ENCODE results near the gene LILRA6.
"Not testable (repeated sequence)": the region's sequence is repeated elsewhere in the genome, so short reads cannot be mapped to it uniquely, and the experiment has no call there.

The LILRA6 gene

GRCh38 chr19:54211235-54211634 lies 31.4 kb downstream of the LILRA6 start:
- Histone ChIP-seq H3K9me3 (ENCODE audit: control insufficient read depth, insufficient read depth, low read length) (no peaks in the 10 kb centered on the region), H3K9ac (ENCODE audit: low read depth, low read length) (no peak overlapping the region), H3K36me3 (ENCODE audit: insufficient read depth, low read length) (peaks cover 14% of the 10 kb centered on the region), H3K4me1 (ENCODE audit: insufficient read depth, low read length) (no peaks in the 10 kb centered on the region; the same call in none of the 2 replicates)

GRCh38 chr19:54209811-54210494 lies 32.6 kb downstream of the LILRA6 start:
- H3K4me1 ChIP-seq (ENCODE audit: insufficient read depth, low read length): no peaks in the 10 kb centered on the region; the same call in none of the 2 replicates
- H3K9ac ChIP-seq (ENCODE audit: low read depth, low read length): no peak overlapping the region
- peaks cover 22% of the 10 kb centered on the region for H3K36me3 ChIP-seq (ENCODE audit: insufficient read depth, low read length)
- no peaks in the 10 kb centered on the region for H3K9me3 ChIP-seq (ENCODE audit: control insufficient read depth, insufficient read depth, low read length)

DNA sequence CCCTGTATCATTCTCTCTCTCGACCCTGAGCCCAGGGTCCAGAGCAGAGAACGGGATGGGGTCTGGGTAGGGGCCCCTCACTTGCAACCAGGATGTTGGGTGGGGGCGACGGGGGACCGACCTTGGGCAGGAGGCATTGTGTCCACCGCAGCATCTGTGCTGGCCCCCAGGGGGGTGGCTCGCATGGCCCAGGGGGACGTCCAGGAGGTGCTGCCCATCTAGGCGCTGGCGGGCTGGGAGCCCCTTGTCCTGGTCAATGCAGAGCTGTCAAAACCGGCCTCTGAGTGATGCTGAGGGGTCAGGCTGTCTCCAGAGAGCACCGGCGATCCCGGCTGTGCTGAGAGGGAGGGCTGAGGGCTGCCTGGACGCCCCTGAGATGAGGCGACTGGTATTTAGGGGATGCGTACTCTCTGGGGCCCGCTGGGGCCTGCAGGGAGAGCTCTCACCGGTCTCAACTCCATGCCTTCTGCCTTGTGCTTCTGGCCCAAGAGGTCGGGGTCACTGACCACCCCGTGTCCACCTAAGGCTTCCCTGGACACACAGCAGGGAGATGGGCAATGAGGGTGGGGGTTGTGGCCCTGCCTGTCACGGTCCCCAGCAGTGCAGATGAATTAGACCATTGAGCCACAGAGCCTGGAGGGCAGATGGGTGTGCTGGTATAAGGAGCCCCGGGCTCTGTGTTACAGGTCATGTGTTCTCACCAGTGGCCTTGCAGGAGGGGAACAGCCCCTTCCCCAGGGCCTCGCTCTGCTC lies 33.4 kb downstream of the LILRA6 start:
- H3K36me3 ChIP-seq (ENCODE audit: insufficient read depth, low read length): peaks cover 30% of the 10 kb centered on the region
- H3K9me3 ChIP-seq (ENCODE audit: control insufficient read depth, insufficient read depth, low read length): no peaks in the 10 kb centered on the region
- no peaks in the 10 kb centered on the region; the same call in none of the 2 replicates for H3K4me1 ChIP-seq (ENCODE audit: insufficient read depth, low read length)
- no peak overlapping the region for H3K9ac ChIP-seq (ENCODE audit: low read depth, low read length)

DNA sequence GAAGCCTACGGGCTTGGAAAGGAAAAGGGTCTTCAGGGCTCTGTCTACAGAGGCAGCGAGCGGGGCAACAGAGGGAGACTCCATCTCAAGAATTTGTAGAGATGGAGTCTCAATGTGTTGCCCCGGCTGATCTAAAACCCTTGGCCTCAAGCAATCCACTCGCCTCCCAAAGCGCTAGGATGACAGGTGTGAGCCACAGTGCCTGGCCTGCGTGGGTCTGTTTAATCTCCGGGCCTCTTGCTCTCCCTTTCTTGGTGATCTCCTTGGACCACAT lies 33.9 kb downstream of the LILRA6 start:
- Histone ChIP-seq H3K9ac (ENCODE audit: low read depth, low read length) (no peak overlapping the region), H3K36me3 (ENCODE audit: insufficient read depth, low read length) (peaks cover 30% of the 10 kb centered on the region), H3K4me1 (ENCODE audit: insufficient read depth, low read length) (no peaks in the 10 kb centered on the region; the same call in none of the 2 replicates), H3K9me3 (ENCODE audit: control insufficient read depth, insufficient read depth, low read length) (no peaks in the 10 kb centered on the region)

GRCh38 chr19:54207983-54208783 lies 34.4 kb downstream of the LILRA6 start:
- Histone ChIP-seq H3K4me1 (ENCODE audit: insufficient read depth, low read length) (peaks cover 3% of the 10 kb centered on the region), H3K9me3 (ENCODE audit: control insufficient read depth, insufficient read depth, low read length) (no peaks in the 10 kb centered on the region), H3K36me3 (ENCODE audit: insufficient read depth, low read length) (peaks cover 34% of the 10 kb centered on the region), H3K9ac (ENCODE audit: low read depth, low read length) (no peak overlapping the region)

DNA sequence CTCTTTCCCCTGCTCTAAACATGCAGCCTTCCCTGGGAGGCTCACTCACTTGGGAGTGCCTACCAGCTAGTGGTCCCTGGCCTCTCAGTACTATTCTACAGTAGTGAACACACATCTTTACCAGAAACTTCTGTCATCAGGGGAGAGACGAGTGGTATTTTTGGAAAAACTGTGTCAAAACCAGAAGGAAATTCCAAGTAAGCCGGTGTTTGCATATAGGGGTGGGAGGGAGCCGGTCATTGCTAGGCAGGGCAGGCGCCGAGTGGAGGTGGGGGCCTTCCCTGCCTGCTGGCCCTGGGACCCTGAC lies 35.0 kb downstream of the LILRA6 start:
- Histone ChIP-seq H3K9me3 (ENCODE audit: control insufficient read depth, insufficient read depth, low read length) (no peaks in the 10 kb centered on the region), H3K36me3 (ENCODE audit: insufficient read depth, low read length) (peaks cover 39% of the 10 kb centered on the region), H3K9ac (ENCODE audit: low read depth, low read length) (no peak overlapping the region), H3K4me1 (ENCODE audit: insufficient read depth, low read length) (peaks cover 8% of the 10 kb centered on the region)

GRCh38 chr19:54207193-54207592 lies 35.4 kb downstream of the LILRA6 start:
- H3K9me3 ChIP-seq (ENCODE audit: control insufficient read depth, insufficient read depth, low read length); H3K9ac ChIP-seq (ENCODE audit: low read depth, low read length): not testable (repeated sequence)
- Histone ChIP-seq H3K4me1 (ENCODE audit: insufficient read depth, low read length) (peaks cover 13% of the 10 kb centered on the region), H3K36me3 (ENCODE audit: insufficient read depth, low read length) (peaks cover 44% of the 10 kb centered on the region)

GRCh38 chr19:54206831-54207177 lies 35.8 kb downstream of the LILRA6 start:
- Histone ChIP-seq H3K9ac (ENCODE audit: low read depth, low read length) (no peak overlapping the region), H3K36me3 (ENCODE audit: insufficient read depth, low read length) (peaks cover 45% of the 10 kb centered on the region), H3K4me1 (ENCODE audit: insufficient read depth, low read length) (peaks cover 15% of the 10 kb centered on the region), H3K9me3 (ENCODE audit: control insufficient read depth, insufficient read depth, low read length) (no peaks in the 10 kb centered on the region)

- Histone ChIP-seq H3K9ac (ENCODE audit: low read depth, low read length) (no peak overlapping the region), H3K36me3 (ENCODE audit: insufficient read depth, low read length) (peaks cover 49% of the 10 kb centered on the region), H3K9me3 (ENCODE audit: control insufficient read depth, insufficient read depth, low read length) (no peaks in the 10 kb centered on the region), H3K4me1 (ENCODE audit: insufficient read depth, low read length) (peaks cover 15% of the 10 kb centered on the region)
These were observed 36.4 kb downstream of the LILRA6 start for GRCh38 chr19:54206030-54206830.

DNA sequence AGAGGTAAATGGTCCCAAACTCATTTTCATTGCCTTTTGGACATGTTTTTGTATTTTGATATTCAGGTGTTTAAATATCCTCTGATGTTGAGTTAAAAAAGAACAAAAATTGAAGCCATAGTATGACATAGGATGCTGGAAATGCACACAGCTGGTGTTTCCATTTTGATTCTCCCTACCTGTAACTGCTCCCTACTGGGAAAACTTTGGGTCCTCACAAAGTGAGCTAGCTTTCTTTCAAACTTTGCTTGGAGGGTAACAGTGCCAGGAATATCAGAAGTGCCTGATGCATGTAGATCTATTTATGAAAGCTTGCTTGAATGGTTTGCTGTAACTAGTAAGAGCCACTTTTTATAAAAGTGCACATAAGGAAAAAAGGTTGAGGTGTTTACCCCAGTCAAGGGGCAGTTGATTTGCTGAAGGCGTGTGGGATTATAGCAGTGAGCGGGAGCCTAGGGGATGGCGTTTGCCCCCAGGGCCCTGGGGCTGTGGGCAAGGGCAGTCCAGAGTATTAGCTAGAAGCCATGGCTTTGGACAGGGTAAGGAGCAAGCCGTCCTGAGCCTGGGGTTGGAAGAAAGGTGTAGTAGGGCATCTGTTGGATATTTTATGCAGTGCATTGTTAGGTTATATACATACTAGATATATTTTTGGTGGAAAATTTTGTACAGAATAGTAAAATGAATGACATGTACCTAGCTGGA lies 37.7 kb downstream of the LILRA6 start:
- peaks cover 15% of the 10 kb centered on the region for H3K4me1 ChIP-seq (ENCODE audit: insufficient read depth, low read length)

DNA sequence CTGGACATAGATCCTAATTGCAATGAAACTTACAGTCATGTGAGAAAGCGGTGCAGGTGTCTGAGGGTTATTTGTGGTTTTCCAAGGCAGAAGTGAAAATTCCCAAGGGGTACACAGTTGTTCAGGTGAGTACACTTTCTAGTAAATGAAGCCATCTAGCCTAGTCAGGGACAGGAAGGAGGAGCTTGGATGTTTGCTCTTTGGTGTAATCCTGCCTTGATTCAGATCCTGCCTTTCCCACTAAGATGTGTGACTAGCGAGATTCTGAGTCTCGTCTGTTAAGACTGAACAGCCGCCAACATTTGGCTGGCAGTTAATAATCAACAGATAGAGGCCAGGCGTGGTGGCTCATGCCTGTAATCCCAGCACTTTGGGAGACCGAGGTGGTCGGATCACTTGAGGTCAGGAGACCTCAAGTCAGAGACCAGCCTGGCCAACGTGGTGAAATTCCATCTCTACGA lies 39.4 kb downstream of the LILRA6 start:
- Histone ChIP-seq H3K9ac (ENCODE audit: low read depth, low read length) (peak overlapping the region; percentile 27), H3K9me3 (ENCODE audit: control insufficient read depth, insufficient read depth, low read length) (no peaks in the 10 kb centered on the region), H3K4me1 (ENCODE audit: insufficient read depth, low read length) (peaks cover 15% of the 10 kb centered on the region), H3K36me3 (ENCODE audit: insufficient read depth, low read length) (peaks cover 49% of the 10 kb centered on the region)

More for the DNA sequence above, 37.7 kb downstream of the LILRA6 start:
- H3K36me3 ChIP-seq (ENCODE audit: insufficient read depth, low read length): peaks cover 49% of the 10 kb centered on the region
- H3K9me3 ChIP-seq (ENCODE audit: control insufficient read depth, insufficient read depth, low read length): no peaks in the 10 kb centered on the region
- H3K9ac ChIP-seq (ENCODE audit: low read depth, low read length): no peak overlapping the region

DNA sequence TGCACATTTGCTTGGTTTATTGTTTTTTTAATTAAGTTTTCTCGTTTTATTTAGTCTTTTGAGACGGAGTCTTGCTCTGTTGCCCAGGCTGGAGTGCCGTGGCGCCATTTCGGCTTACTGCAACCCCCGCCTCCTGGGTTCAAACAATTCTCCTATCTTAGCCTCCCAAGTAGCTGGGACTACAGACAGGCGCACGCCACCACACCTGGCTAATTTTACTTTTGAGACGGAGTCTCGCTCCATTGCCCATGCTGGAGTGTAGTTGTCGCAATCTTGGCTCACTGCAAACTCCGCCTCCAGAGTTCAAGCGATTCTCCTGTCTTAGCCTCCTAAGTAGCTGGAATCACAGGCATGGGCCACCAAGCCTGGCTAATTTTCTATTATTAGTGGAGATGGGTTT lies 40.6 kb downstream of the LILRA6 start:
- no peaks in the 10 kb centered on the region for H3K9me3 ChIP-seq (ENCODE audit: control insufficient read depth, insufficient read depth, low read length)
- peak overlapping the region; percentile 98 for H3K9ac ChIP-seq (ENCODE audit: low read depth, low read length)
- peaks cover 15% of the 10 kb centered on the region for H3K4me1 ChIP-seq (ENCODE audit: insufficient read depth, low read length)
- H3K36me3 ChIP-seq (ENCODE audit: insufficient read depth, low read length): peaks cover 42% of the 10 kb centered on the region

GRCh38 chr19:54201172-54201701 lies 41.4 kb downstream of the LILRA6 start:
- H3K9ac ChIP-seq (ENCODE audit: low read depth, low read length): peak overlapping the region; percentile 98
- H3K36me3 ChIP-seq (ENCODE audit: insufficient read depth, low read length): peaks cover 35% of the 10 kb centered on the region
- no peaks in the 10 kb centered on the region for H3K9me3 ChIP-seq (ENCODE audit: control insufficient read depth, insufficient read depth, low read length)
- peaks cover 15% of the 10 kb centered on the region for H3K4me1 ChIP-seq (ENCODE audit: insufficient read depth, low read length)
